SKM-1 (cell line): ENCODE measurements around the gene HYAL1.
"Not testable (repeated sequence)": the region's sequence is repeated elsewhere in the genome, so short reads cannot be mapped to it uniquely, and the experiment has no call there.

Source experiments
- DNase-seq: peaks from one replicate; lab custom pipeline; 2025; ENCODE audit not compliant: unreplicated experiment; lab: John Stamatoyannopoulos, UW

Gene HYAL1

GRCh38 chr3:50275141-50275995 lies 28.0 kb downstream of the HYAL1 start:
- DNase-seq, result no peak

GRCh38 chr3:50274371-50275104 lies 28.8 kb downstream of the HYAL1 start:
- peak; percentile 35 for DNase-seq

DNA sequence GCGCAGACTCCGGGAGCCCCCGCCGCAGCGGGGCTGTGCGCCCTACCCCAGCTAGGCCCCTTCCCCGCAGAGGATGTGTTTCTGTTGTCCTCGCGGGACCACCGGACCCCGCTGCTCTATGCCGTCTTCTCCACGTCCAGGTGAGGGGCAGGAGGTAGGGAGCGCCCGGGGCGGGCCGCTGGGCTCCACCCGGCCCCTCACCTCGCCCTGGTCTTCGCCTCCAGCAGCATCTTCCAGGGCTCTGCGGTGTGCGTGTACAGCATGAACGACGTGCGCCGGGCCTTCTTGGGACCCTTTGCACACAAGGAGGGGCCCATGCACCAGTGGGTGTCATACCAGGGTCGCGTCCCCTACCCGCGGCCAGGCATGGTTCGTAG lies 29.7 kb downstream of the HYAL1 start:
- DNase-seq, result no peak

DNA sequence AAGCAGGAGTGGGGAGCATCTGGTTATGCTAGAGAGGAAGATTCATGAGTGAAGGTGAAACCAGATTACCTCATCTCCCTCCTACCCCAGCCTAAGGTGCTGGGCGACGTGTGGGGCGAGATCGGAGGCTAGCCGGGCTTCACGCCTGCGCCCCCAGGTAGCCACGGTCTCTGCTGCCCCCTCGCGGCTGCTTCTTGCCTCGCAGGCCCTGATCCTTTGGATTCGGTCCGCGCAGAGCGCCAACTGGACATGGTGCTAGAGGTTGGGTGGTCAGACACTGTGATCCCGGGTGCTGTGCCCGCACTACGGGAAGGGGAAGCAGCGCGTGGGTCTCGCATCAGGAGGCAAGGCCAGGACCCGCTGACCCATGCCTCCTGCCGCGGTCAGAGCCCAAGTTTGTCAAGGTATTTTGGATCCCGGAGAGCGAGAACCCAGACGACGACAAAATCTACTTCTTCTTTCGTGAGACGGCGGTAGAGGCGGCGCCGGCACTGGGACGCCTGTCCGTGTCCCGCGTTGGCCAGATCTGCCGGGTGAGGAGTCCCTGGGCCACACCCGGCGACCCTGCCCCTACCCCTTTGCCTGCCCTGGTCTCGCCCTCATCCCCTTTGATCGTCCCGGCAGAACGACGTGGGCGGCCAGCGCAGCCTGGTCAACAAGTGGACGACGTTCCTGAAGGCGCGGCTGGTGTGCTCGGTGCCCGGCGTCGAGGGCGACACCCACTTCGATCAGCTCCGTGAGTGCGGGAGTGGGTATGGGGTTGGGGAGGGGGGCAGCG lies 30.3 kb downstream of the HYAL1 start:
- peak; percentile 58 for DNase-seq

GRCh38 chr3:50272538-50272910 lies 30.9 kb downstream of the HYAL1 start:
- DNase-seq, result not testable (repeated sequence)

DNA sequence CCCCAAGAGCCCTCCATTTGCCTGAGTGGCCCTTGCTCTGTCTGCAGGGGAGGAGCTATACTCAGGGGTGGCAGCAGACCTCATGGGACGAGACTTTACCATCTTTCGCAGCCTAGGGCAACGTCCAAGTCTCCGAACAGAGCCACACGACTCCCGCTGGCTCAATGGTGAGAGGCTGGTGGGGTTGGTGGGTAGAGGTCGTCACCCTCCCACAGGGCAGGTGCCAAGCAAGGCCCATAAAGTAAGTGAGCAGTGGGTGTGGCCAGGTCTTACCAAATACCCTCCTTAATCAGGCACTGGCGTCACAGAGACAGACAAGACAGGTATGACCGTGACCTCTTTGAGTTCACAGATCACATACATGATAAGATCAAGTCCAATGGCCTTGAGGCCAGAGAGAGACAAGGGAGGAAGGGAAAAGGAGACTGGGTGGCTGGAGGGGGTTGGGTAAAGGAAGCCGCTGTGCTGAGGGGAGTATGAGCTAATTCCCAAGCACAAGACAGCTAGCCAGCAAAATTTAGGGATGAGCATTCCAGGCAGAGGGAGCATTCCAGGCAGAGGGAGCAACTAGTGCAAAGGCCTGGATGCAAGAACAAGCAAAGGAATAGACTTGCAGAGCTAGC lies 31.9 kb downstream of the HYAL1 start:
- no peak for DNase-seq

GRCh38 chr3:50270422-50271224 lies 32.8 kb downstream of the HYAL1 start:
- no peak for DNase-seq

DNA sequence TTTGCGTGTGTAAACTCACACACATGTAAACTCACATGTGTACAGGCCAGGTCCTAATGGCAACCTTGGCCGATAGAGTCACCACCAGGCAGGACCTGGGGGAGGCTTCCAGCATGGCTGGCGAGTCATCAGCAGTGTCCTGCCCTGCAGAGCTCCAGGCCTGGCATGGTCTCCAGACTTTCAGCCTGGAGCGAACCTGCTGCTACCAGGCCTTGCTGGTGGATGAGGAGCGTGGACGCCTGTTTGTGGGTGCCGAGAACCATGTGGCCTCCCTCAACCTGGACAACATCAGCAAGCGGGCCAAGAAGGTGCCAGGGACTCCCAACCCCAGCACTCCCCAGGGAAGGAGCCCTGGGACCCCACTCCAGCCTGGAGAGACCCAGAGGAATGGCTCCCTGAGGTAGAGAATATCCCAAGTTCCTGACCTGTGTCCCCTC lies 33.4 kb downstream of the HYAL1 start:
- no peak for DNase-seq

GRCh38 chr3:50269460-50269859 lies 33.9 kb downstream of the HYAL1 start:
- DNase-seq, result no peak

DNA sequence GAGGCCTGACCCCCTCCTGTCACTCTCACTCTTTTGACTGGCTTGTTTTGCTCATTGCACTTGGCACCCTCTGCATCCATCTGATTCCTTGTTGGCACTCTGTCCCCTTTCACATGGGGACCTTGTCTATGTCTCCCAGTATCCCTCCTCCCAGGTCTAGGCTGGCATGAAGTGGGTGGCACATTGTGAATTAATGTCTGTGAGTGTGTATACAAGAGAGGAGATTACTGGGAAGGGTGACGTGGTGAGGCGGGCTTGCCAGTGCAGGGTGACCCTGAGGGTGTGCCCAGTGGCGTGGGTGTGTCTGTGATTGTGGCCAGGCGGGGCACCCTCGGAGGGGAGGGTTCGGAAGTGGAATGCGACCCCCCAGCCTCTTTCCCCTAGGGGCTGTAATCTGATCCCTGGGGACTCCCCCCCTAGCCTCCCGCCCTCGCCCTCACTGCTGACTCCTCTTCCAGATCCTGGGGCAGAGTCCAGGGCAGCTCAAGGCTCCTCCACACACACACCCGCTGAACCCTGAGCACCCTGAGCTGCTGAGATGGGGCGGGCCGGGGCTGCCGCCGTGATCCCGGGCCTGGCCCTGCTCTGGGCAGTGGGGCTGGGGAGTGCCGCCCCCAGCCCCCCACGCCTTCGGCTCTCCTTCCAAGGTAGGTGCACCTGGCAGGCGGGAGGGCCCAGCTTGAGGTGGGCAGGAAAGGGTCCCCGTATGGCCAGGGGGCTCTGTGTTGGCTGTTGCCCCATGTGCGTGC lies 34.5 kb downstream of the HYAL1 start, which contains the start of gene SEMA3B:
Gene SEMA3B, plus strand, starts transcription at position 445 of the 749 bp plus-strand sequence. Its CDS starts 94 bp downstream, at position 539.
- DNase-seq, result no peak

GRCh38 chr3:50268276-50268675 lies 35.1 kb downstream of the HYAL1 start:
- DNase-seq, result no peak

- no peak for DNase-seq
These were observed 36.0 kb downstream of the HYAL1 start for GRCh38 chr3:50267280-50267913.

DNA sequence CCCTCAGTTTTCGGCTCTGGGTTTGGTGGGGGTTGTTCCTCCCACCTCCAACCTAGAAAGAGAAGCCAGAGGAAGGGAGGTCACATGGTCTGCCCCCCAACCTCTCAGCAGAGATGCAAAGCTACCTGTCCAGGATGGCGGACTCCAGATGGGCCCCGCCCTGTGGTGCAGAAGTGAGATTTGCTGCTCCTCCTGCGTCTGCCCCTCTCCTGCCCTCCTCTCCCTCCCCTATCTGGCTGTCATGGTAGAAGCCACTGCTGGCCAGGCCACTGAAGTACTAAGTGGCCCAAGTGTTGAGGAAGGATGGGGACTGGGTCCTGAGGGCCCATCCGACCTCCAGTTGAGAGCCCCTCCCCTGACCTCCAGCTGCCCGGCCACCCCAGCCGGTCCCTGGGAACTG lies 36.5 kb downstream of the HYAL1 start:
- DNase-seq, result no peak

GRCh38 chr3:50266017-50266416 lies 37.4 kb downstream of the HYAL1 start:
- no peak for DNase-seq

DNA sequence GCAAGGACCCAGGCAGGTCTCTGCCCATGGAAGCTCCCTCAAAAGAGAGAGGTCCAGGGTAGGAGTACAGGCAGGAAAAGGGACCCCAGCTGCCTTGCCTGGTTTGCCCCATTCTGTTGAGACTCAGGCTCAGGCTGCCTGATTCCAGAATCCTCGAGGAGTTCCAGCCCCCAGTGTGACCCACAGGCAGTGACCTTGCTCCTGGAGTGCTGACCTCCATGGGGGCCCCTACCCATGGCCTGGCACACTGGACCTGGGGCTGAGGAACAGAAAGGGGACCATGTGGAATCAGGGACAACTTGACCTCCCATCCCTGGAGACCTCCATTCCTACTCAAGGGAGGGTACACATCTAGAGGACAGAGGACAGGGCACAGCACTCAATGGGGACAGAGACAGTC lies 37.8 kb downstream of the HYAL1 start:
- no peak for DNase-seq

DNA sequence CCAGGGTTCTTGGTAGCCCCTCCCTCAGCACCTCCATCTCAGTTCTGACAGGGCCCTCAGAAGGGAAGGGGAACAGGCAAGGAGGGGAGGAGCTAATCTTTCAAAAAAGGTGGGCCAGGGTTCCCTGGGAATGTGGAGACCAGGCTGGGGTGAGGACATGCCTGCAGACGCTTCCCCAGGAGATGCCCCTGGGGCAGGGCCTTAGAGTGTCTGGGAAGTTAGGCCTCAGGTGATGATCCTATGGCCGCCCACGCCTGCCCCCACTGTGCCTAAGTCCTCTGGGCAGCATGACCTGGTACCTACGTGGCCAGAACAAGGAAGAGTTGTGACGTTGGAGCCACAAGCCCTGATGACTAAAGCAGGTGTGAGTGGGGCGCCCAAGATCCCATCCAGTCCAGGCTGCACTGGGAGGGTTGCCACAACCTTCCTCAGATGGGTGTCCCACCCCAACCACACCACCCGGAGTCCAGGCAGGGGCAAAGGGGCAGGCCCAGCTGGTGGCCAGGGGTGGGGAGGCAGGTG lies 38.3 kb downstream of the HYAL1 start:
- DNase-seq, result no peak

DNA sequence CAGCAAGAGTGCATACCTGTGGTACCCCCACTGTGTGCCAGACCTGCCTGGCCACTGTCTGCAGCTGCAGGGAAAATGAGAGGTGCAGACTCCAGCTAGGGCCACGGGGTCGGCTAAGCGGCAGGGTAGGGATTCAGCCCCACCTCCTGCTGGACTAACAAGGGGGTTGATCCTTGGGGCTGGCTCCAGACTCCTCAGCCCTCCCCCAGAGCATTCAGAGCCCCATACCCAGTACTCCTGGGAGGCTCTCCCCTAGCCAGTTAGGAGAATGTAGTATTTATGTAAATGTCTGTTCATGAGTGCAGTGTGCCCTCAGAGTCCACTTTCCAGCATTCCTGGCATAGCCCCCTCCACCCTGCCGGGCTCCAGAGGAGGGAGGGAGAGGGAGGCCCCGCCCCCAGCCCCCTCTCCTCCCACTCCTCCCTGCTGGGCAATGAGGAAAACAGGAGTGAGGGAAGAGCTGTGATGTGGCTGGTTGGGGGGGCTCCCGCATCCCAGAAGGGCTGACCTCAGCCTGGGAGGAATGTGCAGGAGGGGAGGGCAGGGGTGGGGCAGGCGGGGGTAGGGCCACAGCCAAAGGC lies 38.9 kb downstream of the HYAL1 start:
- DNase-seq, result no peak
